SK-N-SH (cell line): ENCODE data around the gene DOC2A. TPM values are rescaled to one million over a fixed set of nuclear protein-coding genes. Genes with fewer than 3 reads are reported as not detected.

Experiments
- CTCF ChIA-PET: fragments of 300-600, 350-600 bp; formaldehyde crosslinking; extraction: SDS; loops from one replicate; lab custom pipeline; 2021; lab: Yijun Ruan, JAX
- POLR2A ChIA-PET: fragments of 350-600 bp; sonication (Branson Sonifier 250); formaldehyde crosslinking; extraction: SDS; loops from one replicate; lab custom pipeline; 2020; ENCODE audit warnings: antibody characterized with exemption, inconsistent platforms; lab: Yijun Ruan, JAX
- DNase-seq: peaks from one replicate; pipeline ENCODE4 v3.0.0; 2012
- H2AFZ ChIP-seq: fragments of 200-600 bp; sonication (generic); 2 replicates; pipeline ENCODE4 v1.8.1; 2016; ENCODE audit warnings: antibody characterized with exemption, mild to moderate bottlenecking, low read depth
- H3F3A ChIP-seq: fragments of 200-600 bp; sonication (generic); replicated peaks from 2 replicates; pipeline ENCODE3; 2016; ENCODE audit warnings: antibody characterized with exemption, mild to moderate bottlenecking; ENCODE audit not compliant: insufficient read depth
- H3K27ac ChIP-seq, 2 experiments: fragments of 200-500 bp in 1 of 2; fragments of 200-600 bp in 1 of 2; sonication (Bioruptor generic) in 1 of 2; sonication (generic), shearing (Covaris generic) in 1 of 2; 2 replicates each; pipeline versions ENCODE4 v1.5.1 to v1.6.1; 2014 to 2016; ENCODE audit warnings: low read depth in 2 of 2, inconsistent platforms in 1 of 2, low read length in 1 of 2, mild to moderate bottlenecking in 1 of 2, mixed read lengths in 1 of 2
- H3K27me3 ChIP-seq: fragments of 200-600 bp; sonication (generic), shearing (Covaris generic); 2 replicates; pipeline ENCODE4 v1.6.1; 2016; ENCODE audit warnings: mixed run types; ENCODE audit not compliant: insufficient read depth
- H3K36me3 ChIP-seq, 2 experiments: fragments of 200-500 bp in 1 of 2; fragments of 200-600 bp in 1 of 2; sonication (Bioruptor generic) in 1 of 2; sonication (generic) in 1 of 2; replicated peaks in 1 of 2; 2 replicates each; pipeline versions ENCODE3 to v1.5.1; 2014 to 2016; ENCODE audit warnings: low read length in 1 of 2, mild to moderate bottlenecking in 1 of 2; ENCODE audit not compliant: insufficient read depth in 2 of 2, control insufficient read depth in 1 of 2
- H3K4me1 ChIP-seq, 2 experiments: fragments of 200-500 bp in 1 of 2; fragments of 200-600 bp in 1 of 2; sonication (Bioruptor generic) in 1 of 2; sonication (generic), shearing (Covaris generic) in 1 of 2; 2 replicates each; pipeline versions ENCODE4 v1.5.1 to v1.6.1; 2014 to 2016; ENCODE audit warnings: low read depth in 1 of 2, low read length in 1 of 2, mixed run types in 1 of 2; ENCODE audit not compliant: insufficient read depth in 2 of 2, control insufficient read depth in 1 of 2
- H3K4me2 ChIP-seq: fragments of 200-600 bp; sonication (generic), shearing (Covaris generic); 2 replicates; pipeline ENCODE4 v1.6.1; 2017; ENCODE audit warnings: mixed run types
- H3K4me3 ChIP-seq, 2 experiments: fragments of 200-500 bp in 1 of 2; fragments of 200-600 bp in 1 of 2; sonication (Bioruptor generic) in 1 of 2; sonication (generic), shearing (Covaris generic) in 1 of 2; 2 replicates each; pipeline versions ENCODE4 v1.5.1 to v1.8.1; 2014 to 2016; ENCODE audit warnings: low read depth in 2 of 2, inconsistent platforms in 1 of 2, low read length in 1 of 2, mild to moderate bottlenecking in 1 of 2, mixed read lengths in 1 of 2, moderate library complexity in 1 of 2
- H3K79me2 ChIP-seq: fragments of 200-600 bp; sonication (generic); 2 replicates; pipeline ENCODE4 v1.8.1; 2017; ENCODE audit warnings: mild to moderate bottlenecking; ENCODE audit not compliant: insufficient read depth
- H3K9ac ChIP-seq: fragments of 200-600 bp; sonication (generic); 2 replicates; pipeline ENCODE4 v1.6.1; 2017; ENCODE audit warnings: mixed run types
- H3K9me2 ChIP-seq: fragments of 200-600 bp; sonication (generic); 2 replicates; pipeline ENCODE4 v1.6.1; 2017; ENCODE audit warnings: mixed run types
- H3K9me3 ChIP-seq: fragments of 200-600 bp; sonication (generic); 2 replicates; pipeline ENCODE4 v1.6.1; 2017; ENCODE audit warnings: mixed run types, mild to moderate bottlenecking, moderate library complexity
- H4K20me1 ChIP-seq: fragments of 200-600 bp; sonication (generic); 2 replicates; pipeline ENCODE4 v1.6.1; 2017; ENCODE audit warnings: mild to moderate bottlenecking, mixed run types; ENCODE audit not compliant: insufficient read depth
- CTCF ChIP-seq: fragments of 200-600 bp; sonication (generic); IDR thresholded peaks from 2 replicates; pipeline ENCODE4 v1.6.1; 2017; ENCODE audit warnings: antibody characterized with exemption, mild to moderate bottlenecking, moderate library complexity
- ELF1 ChIP-seq: IDR thresholded peaks from 2 replicates; pipeline ENCODE4 v1.4.0; 2012
- FOXJ3 ChIP-seq: sonication (generic); formaldehyde crosslinking; IDR thresholded peaks from 2 replicates; pipeline ENCODE4 v1.5.1; 2020; ENCODE audit warnings: mild to moderate bottlenecking, missing genetic modification reagents
- GABPA ChIP-seq: IDR thresholded peaks from 2 replicates; pipeline ENCODE4 v1.4.0; 2012; ENCODE audit warnings: low read depth, mild to moderate bottlenecking
- NFIC ChIP-seq: IDR thresholded peaks from 2 replicates; pipeline ENCODE4 v1.4.0; 2012; ENCODE audit warnings: borderline replicate concordance
- REST ChIP-seq: IDR thresholded peaks from 2 replicates; pipeline ENCODE4 v1.6.1; 2012; ENCODE audit warnings: mild to moderate bottlenecking, low read depth, low read length, moderate library complexity
- SIN3A ChIP-seq: IDR thresholded peaks from 2 replicates; pipeline ENCODE4 v1.6.1; 2012; ENCODE audit warnings: low read depth, mild to moderate bottlenecking, low read length, moderate library complexity, borderline replicate concordance
- SMC3 ChIP-seq: IDR thresholded peaks from 2 replicates; pipeline ENCODE4 v1.6.1; 2012; ENCODE audit warnings: low read depth, low read length, improper control_type of control experiment
- USF1 ChIP-seq: IDR thresholded peaks from 2 replicates; pipeline ENCODE4 v1.4.0; 2012; ENCODE audit warnings: low read depth, borderline replicate concordance
- YY1 ChIP-seq: IDR thresholded peaks from 2 replicates; pipeline ENCODE4 v1.4.0; 2012; ENCODE audit warnings: low read depth, mild to moderate bottlenecking
- WGBS: methylation state at CpG from one replicate; pipeline ENCODE4 v1.1.6; 2017; ENCODE audit warnings: low lambda C conversion rate; 5-methylcytosine and 5-hydroxymethylcytosine counted together
- polyA plus RNA-seq, 3 experiments: library from polyadenylated mRNA; depleted of rRNA; stranded (reverse); fragments of >200 nt; gene quantifications; 2 replicates each; pipeline ENCODE4 v1.2.3, GENCODE V29; 2012
- TF ChIP-seq, protein P1 (sequence below): IDR thresholded peaks from 2 replicates; pipeline ENCODE4 v1.4.0; 2012; ENCODE audit warnings: low read depth

The DOC2A gene
- polyA plus RNA-seq, 1 of the 3 experiments (the other 2 are of a cell fraction), result 10.4 TPM

DNA sequence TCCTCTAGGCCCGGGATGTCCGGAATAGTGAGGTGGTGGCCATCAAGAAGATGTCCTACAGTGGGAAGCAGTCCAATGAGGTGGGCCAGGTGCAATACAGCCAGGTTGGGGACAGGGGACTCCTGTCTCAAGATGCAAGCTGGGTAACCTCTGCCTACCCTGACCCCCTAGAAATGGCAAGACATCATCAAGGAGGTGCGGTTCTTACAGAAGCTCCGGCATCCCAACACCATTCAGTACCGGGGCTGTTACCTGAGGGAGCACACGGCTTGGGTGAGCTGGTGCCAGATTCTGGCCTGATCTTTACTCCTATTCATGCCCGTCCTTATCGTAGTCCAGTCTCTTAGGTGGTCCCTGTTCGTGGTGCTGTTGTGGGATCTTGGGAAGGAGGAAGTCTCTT lies 32.7 kb downstream of the DOC2A start:
- Histone ChIP-seq H3K9me3 (no peaks in the 10 kb centered on the region), H3K27ac (no peak overlapping the region), H3K4me1 (peaks cover 20 to 24% of the 10 kb centered on the region in 2 experiments; a peak in 3 of 4 replicates), H3K79me2 (peaks cover 46% of the 10 kb centered on the region), H2AFZ (no peak overlapping the region), H4K20me1 (peaks cover 38% of the 10 kb centered on the region), H3K9me2 (no peaks in the 10 kb centered on the region), H3K27me3 (no peaks in the 10 kb centered on the region), H3F3A (no peaks in the 10 kb centered on the region), H3K4me2 (no peak overlapping the region), H3K36me3 (peaks cover 23 to 58% of the 10 kb centered on the region in 2 experiments), H3K4me3 (no peak overlapping the region), H3K9ac (no peak overlapping the region)
- 95% methylated on average over 4 of the region's 9 CpGs for WGBS
- POLR2A ChIA-PET, result no interaction called here
- CTCF ChIA-PET, result interaction anchor here (0.8 to 8.2 kb wide), 3 partner anchors 9 to 54 kb away, joined by 3 to 41 read pairs (median 13); no protein-coding TSS in a partner anchor
- no peak for TF ChIP-seq FOXJ3 (CRISPR knock-in tag)
- TF ChIP-seq SMC3, result no peak
- TF ChIP-seq CTCF, result no peak
- TF ChIP-seq GABPA, result no peak
- no peak for TF ChIP-seq REST
- no peak for TF ChIP-seq ELF1
- no peak for TF ChIP-seq NFIC
- no peak for TF ChIP-seq YY1
- TF ChIP-seq SIN3A, result no peak
- TF ChIP-seq, protein P1, sequence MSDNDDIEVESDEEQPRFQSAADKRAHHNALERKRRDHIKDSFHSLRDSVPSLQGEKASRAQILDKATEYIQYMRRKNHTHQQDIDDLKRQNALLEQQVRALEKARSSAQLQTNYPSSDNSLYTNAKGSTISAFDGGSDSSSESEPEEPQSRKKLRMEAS, result no peak
- TF ChIP-seq USF1, result no peak
- no peak for DNase-seq
